HG03521 (cell line): ENCODE results near the gene NRXN2.
"Not testable (repeated sequence)": the region's sequence is repeated elsewhere in the genome, so short reads cannot be mapped to it uniquely, and the experiment has no call there.

ENCODE experiments used
- ATAC-seq: cut with Tn5 transposase; IDR thresholded peaks from one replicate; pipeline ENCODE4 v1.9.1; 2021; ENCODE audit warnings: mild to moderate bottlenecking, moderate library complexity; ENCODE audit not compliant: unreplicated experiment

The NRXN2 gene

DNA sequence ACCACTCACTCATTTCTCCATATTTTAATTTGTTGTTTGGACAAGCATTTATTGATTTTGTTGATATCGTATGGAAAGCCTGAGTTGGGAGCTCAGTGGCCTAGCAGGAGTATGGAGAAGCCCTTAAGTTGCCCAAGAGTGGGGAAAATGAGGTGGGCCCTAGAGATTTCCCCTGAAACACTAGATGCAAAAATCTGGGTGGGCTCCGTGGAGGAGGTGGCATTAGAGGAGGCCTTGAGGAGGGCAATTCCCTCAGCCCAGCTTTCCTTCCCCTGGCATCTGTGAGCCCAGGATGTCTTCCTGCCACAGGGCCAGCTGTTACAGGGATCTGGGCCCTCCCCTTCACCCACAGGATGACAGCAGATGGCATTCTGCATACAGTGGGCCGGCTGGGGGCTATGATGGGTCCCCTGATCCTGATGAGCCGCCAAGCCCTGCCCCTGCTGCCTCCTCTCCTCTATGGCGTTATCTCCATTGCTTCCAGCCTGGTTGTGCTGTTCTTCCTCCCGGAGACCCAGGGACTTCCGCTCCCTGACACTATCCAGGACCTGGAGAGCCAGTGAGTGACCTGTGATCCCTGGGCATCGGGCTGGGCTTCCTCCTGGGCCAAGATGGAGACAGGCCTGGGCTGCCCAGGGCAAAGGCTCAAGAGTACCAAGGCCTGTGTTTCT, 153.6 kb downstream of the NRXN2 start:
- ATAC-seq: no peak

GRCh38 chr11:64568584-64569140, 154.3 kb downstream of the NRXN2 start:
- no peak for ATAC-seq

DNA sequence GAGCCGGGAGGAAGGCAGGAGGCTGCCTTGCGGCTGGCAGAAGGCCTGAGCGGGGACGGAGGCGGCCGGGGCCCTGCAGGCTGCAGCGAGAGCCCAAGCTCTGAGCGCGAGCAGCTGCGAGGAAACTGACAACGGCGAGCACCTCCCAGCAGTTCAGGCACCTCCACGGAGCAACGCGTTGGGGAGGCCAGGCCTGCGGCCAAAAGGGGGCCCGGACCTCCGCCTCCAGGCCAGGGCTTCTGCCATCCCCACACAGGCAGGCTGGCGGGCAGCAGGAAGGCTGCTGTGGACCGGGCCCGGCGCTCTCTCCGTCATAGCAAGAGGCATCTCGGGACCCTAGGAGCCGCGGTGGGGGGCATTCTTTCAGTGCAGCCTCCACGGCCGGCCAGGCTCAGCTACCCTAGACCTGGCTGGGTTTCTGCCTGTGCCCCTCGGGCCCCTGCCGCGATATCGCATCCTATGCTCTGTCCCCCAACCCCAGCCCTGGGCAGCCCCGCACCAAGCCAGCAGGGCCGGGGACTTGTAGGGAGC, 154.9 kb downstream of the NRXN2 start:
- ATAC-seq: no peak

DNA sequence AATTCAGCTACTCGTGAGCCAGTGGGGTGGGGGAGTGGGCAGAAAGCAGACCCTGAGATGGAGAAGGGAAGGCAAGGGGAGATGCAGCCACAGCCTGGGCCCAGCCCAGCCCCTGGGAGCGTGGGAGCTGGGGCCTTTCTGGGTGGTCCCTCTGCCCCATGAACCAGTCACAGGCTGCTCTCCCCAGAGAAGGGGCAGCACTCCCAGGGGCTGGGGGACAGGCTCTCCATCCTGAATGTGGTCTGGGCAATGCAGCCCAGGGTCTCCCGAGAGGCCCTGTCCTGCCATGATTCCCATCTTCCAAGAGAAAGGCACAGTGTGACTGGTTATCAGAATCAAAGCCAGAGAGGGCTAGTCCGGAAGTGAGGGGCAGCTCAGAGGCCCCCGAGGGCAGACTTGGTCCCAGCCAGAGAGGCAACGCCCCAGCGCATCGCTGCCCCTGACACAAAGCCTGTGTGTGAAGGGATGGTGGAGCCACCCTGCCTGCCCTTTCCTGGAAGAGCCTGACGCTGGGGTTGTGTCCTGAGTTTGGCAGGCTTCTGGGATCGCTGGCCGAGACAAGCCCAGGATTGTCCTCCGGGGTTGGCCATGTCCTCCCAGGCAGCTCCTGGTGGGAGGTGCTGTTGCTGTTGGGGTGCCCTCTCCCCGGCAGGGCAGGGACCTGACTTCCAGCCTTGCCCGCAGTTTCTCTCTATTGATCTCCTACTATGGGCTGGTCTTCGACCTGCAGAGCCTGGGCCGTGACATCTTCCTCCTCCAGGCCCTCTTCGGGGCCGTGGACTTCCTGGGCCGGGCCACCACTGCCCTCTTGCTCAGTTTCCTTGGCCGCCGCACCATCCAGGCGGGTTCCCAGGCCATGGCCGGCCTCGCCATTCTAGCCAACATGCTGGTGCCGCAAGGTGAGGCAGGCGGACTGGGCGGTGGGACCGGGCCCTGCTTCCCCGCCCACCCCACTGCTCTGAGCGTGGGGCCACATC, 155.8 kb downstream of the NRXN2 start:
- ATAC-seq: no peak

DNA sequence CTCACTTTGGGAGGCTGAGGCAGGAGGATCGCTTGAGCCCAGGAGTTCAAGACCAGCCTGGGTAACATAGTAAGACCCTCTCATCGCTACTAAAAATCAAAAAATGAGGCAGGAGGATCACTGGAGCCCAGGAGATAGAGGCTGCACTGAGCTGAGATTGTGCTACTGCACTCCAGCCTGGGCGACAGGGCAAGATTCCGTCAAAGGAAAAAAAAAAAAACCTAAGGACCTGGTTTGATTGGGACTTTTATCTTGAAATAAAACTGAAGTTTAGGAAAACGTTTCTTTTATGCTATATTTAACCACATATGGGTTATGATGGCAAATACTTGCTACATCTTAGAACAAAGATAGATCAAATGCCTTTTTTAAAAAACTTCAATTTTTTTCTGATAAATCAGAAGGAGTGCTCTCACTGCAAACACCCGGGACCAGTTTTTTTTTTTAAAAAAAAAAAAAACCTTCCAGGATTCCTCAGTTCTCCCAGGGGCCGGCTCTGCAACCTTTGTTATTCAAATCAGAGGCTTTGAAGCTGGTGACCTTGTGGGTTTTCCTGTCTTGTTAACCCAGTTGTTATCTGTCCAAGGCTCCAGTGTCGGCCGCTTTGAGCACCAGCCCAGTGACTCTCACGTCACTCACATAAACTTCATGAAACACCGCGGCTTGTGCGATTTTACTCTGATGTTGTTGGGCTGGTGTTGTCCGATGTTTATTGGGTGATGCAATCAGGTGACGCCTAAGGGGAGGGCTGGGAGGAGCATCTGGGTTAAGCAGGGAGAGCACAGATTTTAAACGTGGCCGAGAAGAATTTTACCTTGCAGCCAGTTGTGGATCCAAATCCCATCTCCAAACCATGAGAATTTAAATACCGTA, 156.7 kb downstream of the NRXN2 start:
- ATAC-seq: no peak

DNA sequence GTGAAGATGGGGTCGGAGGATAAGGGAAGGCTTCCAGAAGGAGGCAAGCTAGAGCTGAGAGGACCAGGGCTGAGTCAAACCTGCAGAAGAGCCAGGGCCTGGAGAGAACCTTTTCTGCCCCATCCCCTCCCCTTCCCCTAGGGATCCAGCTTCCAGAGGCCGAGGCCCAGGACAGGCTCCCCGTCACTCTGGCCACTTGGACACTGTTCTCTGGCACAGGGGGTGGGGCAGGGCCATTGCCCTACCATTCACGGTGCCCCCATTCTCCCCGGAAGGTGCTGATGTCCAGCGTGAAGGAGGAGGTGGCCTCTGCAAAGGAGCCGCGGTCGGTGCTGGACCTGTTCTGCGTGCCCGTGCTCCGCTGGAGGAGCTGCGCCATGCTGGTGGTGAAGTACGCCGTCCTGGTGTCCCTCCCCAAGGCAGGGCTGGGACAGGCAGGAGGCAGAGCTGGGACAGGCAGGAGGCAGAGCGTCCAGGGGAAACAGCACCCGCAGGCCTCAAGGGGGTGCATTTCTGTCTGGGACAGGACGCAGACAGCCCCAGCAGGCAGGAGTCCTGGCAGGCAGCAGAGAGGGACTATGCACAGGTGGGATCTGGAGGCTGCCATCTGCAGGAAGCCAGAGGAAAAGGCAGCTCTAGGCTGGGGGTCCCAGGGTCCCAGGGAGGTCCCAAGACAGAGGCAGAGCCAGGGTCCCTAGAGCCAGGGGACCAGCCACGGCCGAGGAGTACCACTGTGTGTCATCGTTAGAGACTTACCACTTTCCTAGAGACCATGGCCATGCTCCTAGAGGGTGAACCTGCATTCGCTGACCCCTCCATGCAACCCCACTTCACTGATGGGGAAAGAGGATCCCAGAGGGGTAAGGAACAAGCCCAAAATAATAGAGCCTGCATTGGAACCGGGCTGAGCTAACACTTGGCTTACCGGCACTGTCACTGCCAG, 157.8 kb downstream of the NRXN2 start:
- no peak for ATAC-seq

DNA sequence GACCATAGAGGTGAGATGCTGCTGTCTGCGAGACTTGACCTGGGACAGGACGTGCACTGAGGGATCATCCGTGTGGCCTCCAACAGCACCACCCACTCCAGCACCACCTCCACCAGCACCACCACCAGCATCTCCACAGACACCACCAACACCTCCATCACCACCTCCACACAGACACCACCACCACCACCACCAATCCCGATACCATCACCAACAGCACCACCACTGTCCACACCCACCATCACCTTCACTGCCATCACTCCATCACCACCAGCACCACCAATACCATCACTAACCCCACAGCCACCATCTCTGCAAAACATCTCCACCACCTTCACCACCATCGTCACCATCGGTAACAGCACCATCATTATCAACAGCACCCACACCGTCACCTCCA, 158.6 kb downstream of the NRXN2 start:
- no peak for ATAC-seq

- ATAC-seq: no peak
Observed at GRCh38 chr11:64563966-64564365, 159.0 kb downstream of the NRXN2 start.

GRCh38 chr11:64562723-64563351, 160.2 kb downstream of the NRXN2 start:
- ATAC-seq: no peak

GRCh38 chr11:64561984-64562722, 160.8 kb downstream of the NRXN2 start:
- ATAC-seq: no peak

DNA sequence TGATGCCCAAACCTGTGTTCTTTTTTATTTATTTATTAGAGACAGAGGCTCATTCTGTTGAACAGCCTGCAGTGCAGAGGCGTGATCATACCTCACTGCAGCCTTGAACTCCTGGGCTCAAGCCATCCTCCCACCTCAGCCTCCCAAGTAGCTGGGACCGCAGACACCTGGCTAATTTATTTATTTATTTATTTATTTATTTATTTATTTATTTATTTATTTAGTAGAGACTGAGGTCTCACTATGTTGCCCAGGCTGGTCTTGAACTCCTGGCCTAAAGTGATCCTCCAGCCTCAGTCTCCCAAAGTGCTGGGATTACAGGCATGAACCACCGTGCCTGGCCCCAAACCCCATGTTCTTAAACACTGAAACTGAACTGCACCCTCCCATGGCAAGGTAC, 161.6 kb downstream of the NRXN2 start:
- not testable (repeated sequence) for ATAC-seq

- ATAC-seq: no peak
Observed at GRCh38 chr11:64560941-64561340, 162.1 kb downstream of the NRXN2 start.

- no peak for ATAC-seq
Observed at GRCh38 chr11:64560139-64560771, 162.7 kb downstream of the NRXN2 start.

DNA sequence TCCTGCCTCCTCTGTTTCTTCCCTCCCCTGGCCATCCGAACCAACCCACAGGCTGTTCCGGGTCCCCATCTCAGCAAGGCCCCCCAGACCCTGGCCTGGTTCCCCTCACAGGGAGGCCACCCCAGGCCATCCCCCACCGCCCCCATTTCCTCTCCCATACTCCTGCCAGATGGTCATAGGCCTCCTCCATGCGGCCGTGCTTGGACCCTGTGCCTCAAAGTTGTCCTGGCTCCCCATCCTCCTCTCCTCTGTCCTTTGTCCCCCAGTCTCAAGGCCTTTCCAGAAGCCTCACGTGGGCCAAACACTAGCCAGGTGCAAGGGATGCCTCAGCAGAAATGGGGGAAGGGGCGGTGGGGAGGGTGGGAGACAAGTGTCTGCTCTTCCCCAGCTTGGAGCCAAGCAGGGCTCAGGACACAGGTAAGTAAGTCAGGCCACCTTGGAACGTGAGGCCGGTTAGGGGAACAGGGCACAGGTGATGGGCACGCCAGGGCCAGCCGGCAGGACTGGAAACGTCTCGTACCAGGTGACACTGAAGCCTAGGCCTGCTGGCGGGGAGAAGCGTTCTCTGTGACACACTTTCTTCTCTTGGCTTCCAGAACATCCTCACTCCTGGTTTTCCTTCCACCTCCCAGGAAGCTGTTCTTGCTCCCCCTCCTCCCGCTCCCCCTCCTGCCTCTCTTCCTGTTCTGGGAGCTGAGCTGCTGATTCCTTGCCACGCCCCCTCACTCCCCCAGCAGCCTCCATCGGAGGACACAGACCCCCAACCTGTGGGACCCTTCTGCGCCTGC, 163.5 kb downstream of the NRXN2 start:
- ATAC-seq: no peak

DNA sequence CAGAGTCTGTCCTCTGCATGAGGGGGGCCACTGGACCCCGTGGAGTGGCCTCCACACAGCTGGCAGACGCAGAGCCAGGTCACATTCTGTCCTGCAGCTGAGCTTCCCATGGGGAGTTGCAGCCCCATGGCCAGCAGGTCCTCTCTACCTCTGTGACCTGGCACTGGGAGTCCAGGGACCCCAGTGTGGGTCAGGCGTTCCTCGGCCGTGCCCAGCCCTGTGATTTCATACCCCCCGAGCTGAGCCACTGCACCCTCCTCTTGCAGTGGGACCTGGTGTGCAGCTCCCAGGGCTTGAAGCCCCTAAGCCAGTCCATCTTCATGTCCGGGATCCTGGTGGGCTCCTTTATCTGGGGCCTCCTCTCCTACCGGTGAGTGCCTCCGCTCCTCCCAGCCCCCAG, 164.1 kb downstream of the NRXN2 start:
- no peak for ATAC-seq

GRCh38 chr11:64558065-64558745, 164.8 kb downstream of the NRXN2 start:
- ATAC-seq: no peak
